ENCODE data around the gene VAC14.

The VAC14 gene

GRCh38 chr16:70740914-70741782 lies 59.8 kb downstream of the VAC14 start:
- DNase-seq: no peak

- DNase-seq: no peak
These were observed 60.6 kb downstream of the VAC14 start for GRCh38 chr16:70740174-70740913.

DNA sequence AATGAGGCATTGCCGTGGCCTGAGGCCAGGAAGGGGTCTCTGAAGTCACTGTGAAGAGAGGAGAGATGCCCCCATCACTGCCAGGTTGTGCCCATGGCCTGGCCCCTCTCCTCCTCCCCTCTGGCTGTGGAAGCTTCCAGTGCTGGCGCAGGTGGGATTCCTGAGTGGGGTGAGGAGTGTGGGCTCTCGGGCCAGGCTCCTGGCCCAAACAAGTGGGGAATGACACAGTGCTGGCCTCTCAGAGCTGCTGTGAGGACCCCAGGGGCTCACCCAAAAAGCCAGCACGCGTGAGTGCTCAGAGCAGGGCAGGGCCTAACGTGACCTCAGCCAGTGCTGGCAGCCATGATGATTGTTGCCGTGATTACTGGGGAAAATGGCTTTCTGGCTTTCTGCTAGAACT lies 61.6 kb downstream of the VAC14 start:
- DNase-seq: no peak

- no peak for DNase-seq
These were observed 62.6 kb downstream of the VAC14 start for GRCh38 chr16:70738083-70738977.

DNA sequence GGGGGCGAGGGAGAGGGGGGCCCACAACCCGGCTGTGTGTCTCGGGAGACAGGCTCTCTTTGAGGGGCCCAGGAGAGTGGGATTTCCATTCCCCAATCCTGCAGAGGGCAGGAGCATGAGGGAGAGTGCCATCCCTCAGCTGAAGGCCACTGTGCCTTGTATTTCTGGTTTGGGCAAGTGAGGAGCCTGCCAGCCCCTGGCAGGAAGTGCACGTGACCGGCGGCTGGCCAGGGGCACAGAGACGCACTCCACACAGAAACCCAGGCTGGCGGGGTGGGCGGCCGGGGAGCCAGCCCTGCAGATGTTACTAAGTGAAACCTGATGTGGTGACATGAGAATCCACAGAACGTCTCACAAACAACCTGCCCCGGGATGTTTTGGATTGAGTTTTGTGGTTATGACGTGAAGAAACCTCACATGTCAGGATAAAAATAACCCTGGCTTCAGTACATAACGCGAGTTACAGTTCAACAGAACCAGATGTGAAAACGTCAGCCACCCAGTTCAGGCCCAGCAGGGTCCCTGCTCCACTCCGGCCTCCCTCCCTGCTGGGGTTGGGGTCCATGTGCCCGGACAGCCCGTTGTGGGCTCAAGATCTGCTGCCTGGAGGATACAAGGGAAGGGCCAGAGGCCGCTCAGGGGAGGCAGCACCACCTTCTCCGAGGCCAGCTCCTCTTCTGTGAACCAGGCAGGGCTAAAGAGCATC lies 63.4 kb downstream of the VAC14 start:
- no peak for DNase-seq

- DNase-seq: no peak
These were observed 64.2 kb downstream of the VAC14 start for GRCh38 chr16:70736465-70737376.

- no peak for DNase-seq
These were observed 65.6 kb downstream of the VAC14 start for GRCh38 chr16:70735141-70735979.

DNA sequence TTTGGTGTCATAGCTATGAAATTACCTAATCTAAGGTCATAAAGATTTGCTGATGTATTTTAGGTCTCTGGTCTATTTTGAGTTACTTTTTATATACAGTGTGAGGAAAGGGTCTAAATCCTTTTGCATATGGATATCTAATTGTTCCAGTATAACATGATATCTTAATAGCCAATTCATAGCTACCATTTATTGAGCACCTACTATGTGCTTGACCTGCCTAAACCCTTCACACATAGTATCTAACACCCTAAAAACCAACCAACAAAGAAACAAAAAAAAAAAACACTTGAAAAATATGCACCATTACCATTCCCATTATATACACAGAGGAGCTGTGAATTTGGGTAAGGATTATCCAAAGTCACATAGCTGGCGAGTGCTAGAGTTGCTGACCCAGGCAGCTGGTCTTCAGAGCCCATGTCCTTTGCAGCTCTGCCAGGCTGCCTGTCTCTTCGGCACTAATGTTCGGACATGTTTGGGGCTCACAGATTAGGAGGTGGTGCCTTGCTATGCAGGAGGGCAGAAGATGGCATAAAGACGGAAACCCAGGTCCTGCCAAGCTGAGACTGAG lies 66.3 kb downstream of the VAC14 start:
- DNase-seq: no peak

DNA sequence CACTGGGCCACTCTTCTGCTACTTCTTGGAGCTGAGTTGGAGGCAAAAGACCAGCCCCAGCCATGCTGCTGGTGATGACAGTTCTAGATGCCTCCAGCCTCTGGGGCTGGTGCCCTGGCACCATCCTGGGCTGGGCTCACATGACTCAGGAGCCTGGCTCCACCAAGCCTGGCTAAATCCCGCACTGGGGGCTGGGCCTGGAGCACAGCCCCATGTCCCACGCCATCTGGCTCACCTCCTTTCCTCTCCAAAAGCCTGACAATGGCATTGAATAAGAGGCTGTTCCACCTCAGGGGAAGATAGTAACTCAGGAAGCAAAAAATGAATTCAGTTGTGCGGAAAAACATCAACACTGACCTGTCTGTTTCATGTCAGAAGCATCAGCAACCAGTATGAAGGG lies 70.0 kb downstream of the VAC14 start:
- DNase-seq: no peak

DNA sequence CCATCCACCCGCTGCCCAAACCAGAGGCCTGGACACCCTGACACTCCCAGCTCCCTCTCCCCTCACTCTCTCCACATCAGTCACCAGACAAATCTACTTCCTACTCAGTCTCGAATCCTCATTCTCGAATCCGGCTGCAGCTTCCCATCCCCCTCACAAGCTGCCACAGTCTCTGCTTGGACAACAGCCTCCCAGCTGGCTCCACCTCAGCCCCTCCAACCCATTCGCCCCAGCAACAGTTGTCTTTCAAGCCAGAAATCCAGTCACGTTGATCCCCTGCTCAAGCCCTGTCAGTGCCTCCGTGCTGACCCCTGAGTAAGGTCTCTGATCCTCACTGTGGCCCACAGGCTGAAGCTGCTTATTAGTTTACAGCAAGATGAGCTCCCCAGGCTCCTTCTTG lies 70.9 kb downstream of the VAC14 start:
- DNase-seq: no peak

GRCh38 chr16:70729292-70729691 lies 71.7 kb downstream of the VAC14 start:
- DNase-seq: no peak

- no peak for DNase-seq
These were observed 72.8 kb downstream of the VAC14 start for GRCh38 chr16:70728150-70728549.

- DNase-seq: no peak
These were observed 74.0 kb downstream of the VAC14 start for GRCh38 chr16:70726892-70727361.

- DNase-seq: no peak
These were observed 74.8 kb downstream of the VAC14 start for GRCh38 chr16:70725912-70726828.

- no peak for DNase-seq
These were observed 75.7 kb downstream of the VAC14 start for GRCh38 chr16:70725024-70725911.

DNA sequence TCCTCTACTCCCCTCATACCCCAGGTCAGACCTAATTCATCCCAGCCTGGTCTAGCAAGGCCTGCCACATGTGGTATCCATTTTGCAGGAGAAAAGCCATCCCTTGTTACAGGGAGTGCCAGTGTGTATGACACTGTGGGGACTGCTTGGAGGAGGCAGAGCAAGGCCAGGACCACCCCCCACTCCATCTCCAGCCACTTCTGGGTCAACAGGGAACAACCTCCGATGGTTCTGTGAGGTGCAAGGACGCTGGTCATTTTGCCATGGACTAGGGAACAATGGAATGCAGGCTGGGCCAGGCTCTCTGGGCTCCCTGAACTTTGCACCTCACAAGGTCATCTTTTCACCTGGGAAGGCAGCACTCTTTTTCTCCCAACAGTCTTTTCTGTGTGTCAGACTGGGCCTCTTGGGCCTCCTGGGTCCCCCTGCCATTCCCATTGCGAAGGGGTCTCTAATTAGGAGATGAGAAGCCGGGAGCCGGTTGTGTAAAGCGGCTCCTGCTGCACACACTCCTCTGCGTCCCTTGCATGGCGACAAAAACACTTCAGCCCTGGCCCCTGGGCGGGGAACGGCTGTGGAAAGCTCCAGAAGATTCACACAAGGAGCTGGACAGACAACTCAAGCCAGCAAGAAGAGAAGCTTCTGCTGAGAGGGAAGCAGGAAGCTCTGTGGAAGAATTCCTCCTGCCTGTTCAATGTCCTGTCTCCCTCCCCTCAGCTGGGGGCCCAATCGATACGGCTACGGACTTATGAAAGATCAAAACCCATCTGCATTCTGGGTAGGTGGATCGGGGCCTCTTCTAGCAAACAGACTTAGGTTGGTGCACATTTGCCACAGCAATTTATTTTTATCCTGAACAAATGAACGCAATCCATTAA lies 76.6 kb downstream of the VAC14 start:
- DNase-seq: no peak

DNA sequence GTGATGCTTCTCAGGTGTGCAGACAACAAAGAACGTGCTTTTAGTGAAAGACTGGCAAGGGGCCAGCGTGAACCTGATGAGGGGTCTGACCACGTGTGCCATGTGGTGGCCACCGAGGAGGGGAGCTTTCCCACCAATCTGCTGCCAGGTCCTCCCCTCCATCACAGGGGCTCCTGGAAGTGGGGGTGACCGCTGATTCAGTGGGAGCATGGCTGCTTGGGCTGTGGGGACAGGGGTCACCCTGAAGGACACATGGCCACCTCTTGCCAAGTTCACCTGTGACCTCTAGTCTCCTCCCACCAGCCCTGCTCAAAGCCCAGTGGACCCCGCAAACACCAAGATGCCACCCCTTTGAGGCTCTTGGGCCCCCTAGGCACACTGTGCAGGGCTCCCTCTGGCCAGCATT lies 77.2 kb downstream of the VAC14 start:
- DNase-seq: no peak

Data from NCI-H1417 treated with DMSO at 0.1 percent for 48 hours (cell line).